D721Med (cell line): ENCODE results near the gene ABCF3.

Experiments
- DNase-seq: peaks from one replicate; pipeline ENCODE4 v3.0.0; 2011; ENCODE audit warnings: low spot score; ENCODE audit not compliant: insufficient read length
- FAIRE-seq: peaks from 2 replicates; lab custom pipeline; 2011; peaks lifted over from hg19 to GRCh38; lab: Jason Lieb, UNC
- TF ChIP-seq, protein P1 (sequence below): IDR thresholded peaks from 2 replicates; pipeline ENCODE4 v1.5.1; 2012; ENCODE audit warnings: mild to moderate bottlenecking, control low read depth; ENCODE audit not compliant: insufficient read depth; ENCODE audit errors: missing control alignments

The ABCF3 gene

DNA sequence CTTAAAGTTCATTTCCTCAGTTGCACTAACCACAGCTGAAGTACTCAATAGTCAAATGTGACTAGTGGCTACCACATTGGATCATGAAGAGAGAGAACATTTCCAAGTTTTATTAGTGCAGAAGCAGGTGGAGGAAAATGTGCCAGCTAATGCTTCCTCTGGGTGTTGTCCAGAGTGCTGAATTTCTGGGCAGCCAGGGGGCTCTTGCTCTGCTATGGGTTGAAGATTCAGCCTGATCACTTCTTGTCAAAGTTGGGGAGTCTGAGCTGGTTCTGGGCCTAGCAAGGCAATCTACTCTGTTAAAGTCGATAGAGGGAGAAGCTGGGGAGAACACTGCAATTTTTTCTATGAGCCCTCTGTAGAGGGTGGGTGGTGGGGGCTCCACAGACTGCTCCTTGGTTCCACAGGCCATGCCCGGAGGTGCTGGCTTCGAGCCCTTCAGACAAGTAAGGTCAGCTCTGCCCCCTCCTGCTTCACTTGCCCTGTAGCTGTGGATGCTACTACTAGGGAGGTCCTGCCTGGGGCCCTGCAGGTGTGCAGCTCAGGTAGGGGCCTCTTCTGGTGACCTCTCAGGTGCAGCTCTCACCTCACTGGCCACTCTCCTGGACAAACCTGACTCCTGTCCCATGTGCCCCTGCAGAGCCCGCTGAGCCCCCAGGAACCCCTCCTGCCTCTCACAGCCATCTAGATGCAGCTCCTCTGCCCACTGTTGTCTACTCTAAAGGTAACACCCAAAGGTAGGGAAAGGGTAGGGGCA, 54.6 kb downstream of the ABCF3 start:
- TF ChIP-seq, protein P1, sequence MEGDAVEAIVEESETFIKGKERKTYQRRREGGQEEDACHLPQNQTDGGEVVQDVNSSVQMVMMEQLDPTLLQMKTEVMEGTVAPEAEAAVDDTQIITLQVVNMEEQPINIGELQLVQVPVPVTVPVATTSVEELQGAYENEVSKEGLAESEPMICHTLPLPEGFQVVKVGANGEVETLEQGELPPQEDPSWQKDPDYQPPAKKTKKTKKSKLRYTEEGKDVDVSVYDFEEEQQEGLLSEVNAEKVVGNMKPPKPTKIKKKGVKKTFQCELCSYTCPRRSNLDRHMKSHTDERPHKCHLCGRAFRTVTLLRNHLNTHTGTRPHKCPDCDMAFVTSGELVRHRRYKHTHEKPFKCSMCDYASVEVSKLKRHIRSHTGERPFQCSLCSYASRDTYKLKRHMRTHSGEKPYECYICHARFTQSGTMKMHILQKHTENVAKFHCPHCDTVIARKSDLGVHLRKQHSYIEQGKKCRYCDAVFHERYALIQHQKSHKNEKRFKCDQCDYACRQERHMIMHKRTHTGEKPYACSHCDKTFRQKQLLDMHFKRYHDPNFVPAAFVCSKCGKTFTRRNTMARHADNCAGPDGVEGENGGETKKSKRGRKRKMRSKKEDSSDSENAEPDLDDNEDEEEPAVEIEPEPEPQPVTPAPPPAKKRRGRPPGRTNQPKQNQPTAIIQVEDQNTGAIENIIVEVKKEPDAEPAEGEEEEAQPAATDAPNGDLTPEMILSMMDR: no peak
- FAIRE-seq (no peak), DNase-seq (peak; percentile 8)

DNA sequence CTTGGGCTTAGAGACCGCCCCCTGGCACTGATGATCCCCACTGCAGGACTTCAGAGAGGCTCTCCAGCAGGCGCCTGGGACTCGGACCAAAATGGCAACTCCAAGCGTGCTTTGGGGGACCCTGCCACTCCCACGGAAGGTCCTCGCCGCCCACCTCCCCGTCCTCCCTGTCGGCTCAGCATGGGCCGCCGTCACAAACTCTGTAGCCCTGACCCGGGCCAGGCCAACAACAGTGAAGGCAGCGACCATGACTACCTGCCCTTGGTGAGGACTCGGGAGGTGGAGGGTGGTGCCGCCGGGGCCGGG, 55.1 kb downstream of the ABCF3 start:
- no peak for DNase-seq
- no peak for FAIRE-seq
- TF ChIP-seq, protein P1: no peak

DNA sequence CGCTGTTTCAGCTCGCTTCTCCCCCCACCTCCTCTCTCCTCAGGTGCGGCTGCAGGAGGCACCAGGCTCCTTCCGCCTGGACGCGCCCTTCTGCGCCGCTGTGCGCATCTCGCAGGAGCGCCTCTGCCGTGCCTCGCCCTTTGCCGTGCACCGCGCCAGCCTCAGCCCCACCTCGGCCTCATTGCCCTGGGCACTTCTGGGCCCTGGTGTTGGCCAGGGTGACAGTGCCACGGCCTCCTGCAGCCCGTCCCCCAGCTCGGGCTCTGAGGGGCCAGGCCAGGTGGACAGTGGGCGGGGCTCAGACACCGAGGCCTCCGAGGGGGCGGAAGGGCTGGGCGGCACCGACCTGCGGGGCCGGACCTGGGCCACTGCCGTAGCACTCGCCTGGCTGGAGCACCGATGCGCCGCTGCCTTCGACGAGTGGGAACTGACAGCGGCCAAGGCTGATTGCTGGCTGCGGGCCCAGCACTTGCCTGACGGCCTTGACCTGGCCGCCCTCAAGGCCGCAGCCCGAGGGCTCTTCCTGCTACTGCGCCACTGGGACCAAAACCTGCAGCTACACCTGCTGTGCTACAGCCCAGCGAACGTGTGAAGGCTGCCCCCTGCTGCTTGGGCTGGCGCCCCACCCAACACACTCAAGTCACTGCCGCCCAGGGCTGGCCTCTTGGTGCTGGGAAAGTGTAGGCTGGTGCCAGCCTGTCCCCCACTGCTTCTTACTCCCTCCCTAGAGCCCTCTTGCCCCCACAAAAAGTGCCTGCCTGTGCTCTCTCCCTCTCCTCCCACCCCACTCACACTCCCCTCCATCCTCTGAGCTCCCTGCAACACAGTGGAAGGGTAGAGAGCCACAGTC, 55.7 kb downstream of the ABCF3 start:
- no peak for FAIRE-seq
- TF ChIP-seq, protein P1: peak; percentile 15
- no peak for DNase-seq

DNA sequence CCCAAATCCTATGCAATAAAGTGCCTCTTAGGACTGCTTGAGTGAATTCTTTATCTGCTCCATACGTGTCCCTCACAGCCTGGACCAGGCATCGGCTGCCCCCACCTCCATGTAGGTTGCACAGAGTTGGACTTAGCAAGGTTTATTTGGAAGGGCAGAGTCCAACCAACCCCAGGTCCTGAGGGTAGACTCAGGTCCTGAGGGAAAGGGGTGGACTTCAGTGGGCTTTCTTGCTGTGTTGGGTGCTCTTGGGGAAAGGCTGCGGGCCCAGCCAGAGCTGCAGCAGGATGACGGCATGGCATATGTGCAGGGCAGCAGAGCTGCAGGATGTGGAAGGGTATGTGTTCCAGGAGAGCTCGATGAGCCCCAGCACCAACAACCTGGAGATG, 56.3 kb downstream of the ABCF3 start:
- TF ChIP-seq, protein P1: no peak
- FAIRE-seq (no peak), DNase-seq (no peak)
